T-helper 17 cell (primary cell): ENCODE measurements around the gene WBP2. TPM values are rescaled to one million over a fixed set of nuclear protein-coding genes. Genes with fewer than 3 reads are reported as not detected.

ENCODE experiments used
- ATAC-seq: fragments of 150-1000 bp; cut with Tn5 transposase; 2 replicates; pipeline ENCODE4 v1.10.0; 2021; ENCODE audit warnings: mild to moderate bottlenecking, moderate library complexity
- DNase-seq, 3 donors: peaks; one replicate each; pipeline versions ENCODE4 v3.0.0 to v3.0.0-alpha.2; 2020 to 2021
- H3K9me3 ChIP-seq: one replicate; pipeline ENCODE4 v1.7.0; 2013; ENCODE audit warnings: low read length, mild to moderate bottlenecking; ENCODE audit not compliant: control insufficient read depth, poor library complexity, severe bottlenecking
- H3K27ac Mint-ChIP-seq: one replicate; pipeline ENCODE4 v1.8.0; 2022; ENCODE audit warnings: mild to moderate bottlenecking, moderate library complexity, mixed read lengths
- H3K27me3 Mint-ChIP-seq: one replicate; pipeline ENCODE4 v1.8.0; 2022; ENCODE audit warnings: mixed read lengths
- H3K36me3 Mint-ChIP-seq: one replicate; pipeline ENCODE4 v1.8.0; 2022; ENCODE audit warnings: low read depth, mixed read lengths
- H3K4me1 Mint-ChIP-seq: one replicate; pipeline ENCODE4 v1.8.0; 2022; ENCODE audit warnings: mild to moderate bottlenecking, mixed read lengths
- H3K4me3 Mint-ChIP-seq: one replicate; pipeline ENCODE4 v1.8.0; 2022; ENCODE audit warnings: mild to moderate bottlenecking, moderate library complexity, mixed read lengths
- total RNA-seq, 4 donors: library from RNA in 2 of 4; stranded (reverse) in 2 of 4; gene quantifications; one replicate each; pipeline ENCODE4 v1.2.3 and lab custom pipeline; 2022 to 2026

Gene WBP2
- total RNA-seq, 2 donors from 2014 or later = 86.0 to 114 TPM

GRCh38 chr17:75831032-75831571 is 24.0 kb downstream of the WBP2 start:
- H3K9me3 ChIP-seq = no peaks in the 10 kb centered on the region
- ATAC-seq (no peak), DNase-seq (no peak)
- Mint-ChIP-seq H3K4me1 (peaks cover 24% of the 10 kb centered on the region), H3K27ac (peak overlapping the region; percentile 67), H3K36me3 (peaks cover 2% of the 10 kb centered on the region), H3K27me3 (no peaks in the 10 kb centered on the region), H3K4me3 (no peak overlapping the region)

GRCh38 chr17:75830164-75831031 is 24.7 kb downstream of the WBP2 start:
- peaks cover 25% of the 10 kb centered on the region for H3K4me1 Mint-ChIP-seq
- H3K4me3 Mint-ChIP-seq = no peak overlapping the region
- H3K27ac Mint-ChIP-seq = peak overlapping the region; percentile 67
- peaks cover 2% of the 10 kb centered on the region for H3K36me3 Mint-ChIP-seq
- no peaks in the 10 kb centered on the region for H3K27me3 Mint-ChIP-seq
- DNase-seq = no peak
- ATAC-seq = no peak
- H3K9me3 ChIP-seq = no peaks in the 10 kb centered on the region

- no peaks in the 10 kb centered on the region for H3K9me3 ChIP-seq
- peaks cover 26% of the 10 kb centered on the region for H3K4me1 Mint-ChIP-seq
- H3K36me3 Mint-ChIP-seq = peaks cover 2% of the 10 kb centered on the region
- H3K27ac Mint-ChIP-seq = peak overlapping the region; percentile 67
- DNase-seq (no peak), ATAC-seq (no peak)
- H3K4me3 Mint-ChIP-seq = no peak overlapping the region
- H3K27me3 Mint-ChIP-seq = no peaks in the 10 kb centered on the region
These were observed 25.4 kb downstream of the WBP2 start for GRCh38 chr17:75829747-75830146.

GRCh38 chr17:75828741-75829140 is 26.4 kb downstream of the WBP2 start:
- ATAC-seq (no peak), DNase-seq (no peak)
- Mint-ChIP-seq H3K4me3 (no peak overlapping the region), H3K4me1 (peaks cover 22% of the 10 kb centered on the region), H3K27ac (no peak overlapping the region), H3K27me3 (no peaks in the 10 kb centered on the region), H3K36me3 (peaks cover 2% of the 10 kb centered on the region)
- H3K9me3 ChIP-seq = no peaks in the 10 kb centered on the region

- ATAC-seq = no peak
These were observed 27.1 kb downstream of the WBP2 start for GRCh38 chr17:75828076-75828400.

GRCh38 chr17:75827308-75828075 is 27.6 kb downstream of the WBP2 start:
- DNase-seq (peak; percentile 50 to 57 (median 57)), ATAC-seq (peak; percentile 71)
- peaks cover 2% of the 10 kb centered on the region for H3K36me3 Mint-ChIP-seq
- H3K4me1 Mint-ChIP-seq = peaks cover 14% of the 10 kb centered on the region
- H3K4me3 Mint-ChIP-seq = peak overlapping the region; percentile 70
- no peaks in the 10 kb centered on the region for H3K9me3 ChIP-seq
- peak overlapping the region; percentile 54 for H3K27ac Mint-ChIP-seq
- no peaks in the 10 kb centered on the region for H3K27me3 Mint-ChIP-seq

More at GRCh38 chr17:75828076-75828400, 27.1 kb downstream of the WBP2 start:
- Mint-ChIP-seq H3K27me3 (no peaks in the 10 kb centered on the region), H3K36me3 (peaks cover 2% of the 10 kb centered on the region), H3K27ac (peak overlapping the region; percentile 54), H3K4me1 (peaks cover 16% of the 10 kb centered on the region), H3K4me3 (peak overlapping the region; percentile 70)
- H3K9me3 ChIP-seq = no peaks in the 10 kb centered on the region
- no peak for DNase-seq

- no peak for DNase-seq
- H3K4me3 Mint-ChIP-seq = no peak overlapping the region
- H3K4me1 Mint-ChIP-seq = peaks cover 14% of the 10 kb centered on the region
- H3K27ac Mint-ChIP-seq = no peak overlapping the region
- H3K9me3 ChIP-seq = no peaks in the 10 kb centered on the region
- H3K27me3 Mint-ChIP-seq = no peaks in the 10 kb centered on the region
- no peaks in the 10 kb centered on the region for H3K36me3 Mint-ChIP-seq
- no peak for ATAC-seq
These were observed 28.4 kb downstream of the WBP2 start for GRCh38 chr17:75826561-75827307.

GRCh38 chr17:75825748-75826370 is 29.3 kb downstream of the WBP2 start:
- no peaks in the 10 kb centered on the region for H3K9me3 ChIP-seq
- DNase-seq = no peak
- H3K27me3 Mint-ChIP-seq = no peaks in the 10 kb centered on the region
- no peaks in the 10 kb centered on the region for H3K36me3 Mint-ChIP-seq
- H3K4me1 Mint-ChIP-seq = peaks cover 21% of the 10 kb centered on the region
- no peak overlapping the region for H3K27ac Mint-ChIP-seq
- no peak overlapping the region for H3K4me3 Mint-ChIP-seq
- ATAC-seq = no peak

GRCh38 chr17:75825149-75825552 is 30.0 kb downstream of the WBP2 start:
- Mint-ChIP-seq H3K27ac (no peak overlapping the region), H3K4me3 (no peak overlapping the region), H3K36me3 (no peaks in the 10 kb centered on the region), H3K27me3 (no peaks in the 10 kb centered on the region), H3K4me1 (peaks cover 21% of the 10 kb centered on the region)
- no peak for DNase-seq
- ATAC-seq = no peak
- no peaks in the 10 kb centered on the region for H3K9me3 ChIP-seq

- H3K36me3 Mint-ChIP-seq = no peaks in the 10 kb centered on the region
- H3K4me1 Mint-ChIP-seq = peaks cover 23% of the 10 kb centered on the region
- H3K4me3 Mint-ChIP-seq = no peak overlapping the region
- H3K27ac Mint-ChIP-seq = no peak overlapping the region
- DNase-seq = no peak
- H3K27me3 Mint-ChIP-seq = no peaks in the 10 kb centered on the region
- ATAC-seq = no peak
- no peaks in the 10 kb centered on the region for H3K9me3 ChIP-seq
These were observed 30.5 kb downstream of the WBP2 start for GRCh38 chr17:75824666-75825065.

- H3K27me3 Mint-ChIP-seq = no peaks in the 10 kb centered on the region
- ATAC-seq (no peak), DNase-seq (no peak)
- H3K4me3 Mint-ChIP-seq = no peak overlapping the region
- peaks cover 25% of the 10 kb centered on the region for H3K4me1 Mint-ChIP-seq
- no peak overlapping the region for H3K27ac Mint-ChIP-seq
- H3K9me3 ChIP-seq = no peaks in the 10 kb centered on the region
- H3K36me3 Mint-ChIP-seq = peaks cover 2% of the 10 kb centered on the region
These were observed 31.0 kb downstream of the WBP2 start for GRCh38 chr17:75824050-75824552.

- Mint-ChIP-seq H3K4me1 (peaks cover 28% of the 10 kb centered on the region), H3K27ac (no peak overlapping the region), H3K27me3 (no peaks in the 10 kb centered on the region), H3K36me3 (peaks cover 4% of the 10 kb centered on the region), H3K4me3 (no peak overlapping the region)
- no peak for DNase-seq
- no peaks in the 10 kb centered on the region for H3K9me3 ChIP-seq
- no peak for ATAC-seq
These were observed 31.7 kb downstream of the WBP2 start for GRCh38 chr17:75823257-75824041.
